IMR-90 (cell line): ENCODE results near the gene HMCES. TPM values are rescaled to one million over a fixed set of nuclear protein-coding genes. Genes with fewer than 3 reads are reported as not detected.

ENCODE experiments used
- ATAC-seq: fragments of 200-7000 bp; cut with Tn5 transposase; 2 replicates; pipeline ENCODE4 v1.9.1; 2020; ENCODE audit warnings: low read depth, mild to moderate bottlenecking, moderate library complexity
- BruUV-seq: library from RNA; stranded (reverse); fragments of 400-500 nt; replicated peaks from 2 replicates; lab custom pipeline; 2021; lab: Mats Ljungman, UMichigan
- CTCF ChIA-PET: fragments of 300-600 bp; formaldehyde crosslinking; extraction: SDS; loops from one replicate; lab custom pipeline; 2021; ENCODE audit warnings: antibody characterized with exemption; lab: Yijun Ruan, JAX
- POLR2A ChIA-PET: fragments of 300-600 bp; sonication (Branson Sonifier 250); formaldehyde crosslinking; loops from one replicate; lab custom pipeline; 2022; ENCODE audit warnings: antibody characterized with exemption; ENCODE audit not compliant: unreplicated experiment; lab: Charles Lee
- DNase-seq: peaks from one replicate; pipeline ENCODE4 v3.0.0; 2013
- H2AFZ ChIP-seq: replicated peaks from 2 replicates; pipeline ENCODE3; 2013; ENCODE audit warnings: low read length, mild to moderate bottlenecking; ENCODE audit not compliant: poor library complexity
- H2AK5ac ChIP-seq: 2 replicates; pipeline ENCODE4 v1.6.1; 2013; ENCODE audit warnings: low read depth, low read length, inconsistent platforms
- H2AK9ac ChIP-seq: replicated peaks from 2 replicates; pipeline ENCODE3; 2013; ENCODE audit warnings: mild to moderate bottlenecking, low read depth, low read length, moderate library complexity; ENCODE audit not compliant: poor library complexity
- H2BK120ac ChIP-seq: 2 replicates; pipeline ENCODE4 v1.6.1; 2013; ENCODE audit warnings: low read depth, low read length, inconsistent platforms
- H2BK15ac ChIP-seq: 3 replicates; pipeline ENCODE4 v1.6.1; 2013; ENCODE audit warnings: low read depth, low read length, inconsistent platforms
- H2BK20ac ChIP-seq: 2 replicates; pipeline ENCODE4 v1.6.1; 2013; ENCODE audit warnings: low read depth, mild to moderate bottlenecking, inconsistent platforms, low read length, moderate library complexity
- H2BK5ac ChIP-seq: 2 replicates; pipeline ENCODE4 v1.6.1; 2013; ENCODE audit warnings: mild to moderate bottlenecking, low read depth, low read length, inconsistent platforms; ENCODE audit not compliant: poor library complexity, severe bottlenecking
- H3K14ac ChIP-seq: replicated peaks from 2 replicates; pipeline ENCODE4 v1.6.1; 2013; ENCODE audit warnings: low read depth, low read length, inconsistent platforms
- H3K18ac ChIP-seq: 2 replicates; pipeline ENCODE4 v1.6.1; 2013; ENCODE audit warnings: low read depth, low read length, control low read depth
- H3K23ac ChIP-seq: 2 replicates; pipeline ENCODE4 v1.6.1; 2013; ENCODE audit warnings: low read depth, low read length, inconsistent platforms
- H3K27ac ChIP-seq: 2 replicates; pipeline ENCODE4 v1.5.1; 2013; ENCODE audit warnings: mild to moderate bottlenecking, control low read depth, low read length; ENCODE audit not compliant: insufficient read depth
- H3K27me3 ChIP-seq: 2 replicates; pipeline ENCODE4 v1.6.1; 2013; ENCODE audit warnings: low read length; ENCODE audit not compliant: control insufficient read depth, insufficient read depth
- H3K36me3 ChIP-seq: 2 replicates; pipeline ENCODE4 v1.6.1; 2013; ENCODE audit warnings: low read length, mixed read lengths; ENCODE audit not compliant: control insufficient read depth, insufficient read depth
- H3K4ac ChIP-seq: 2 replicates; pipeline ENCODE4 v1.6.1; 2013; ENCODE audit warnings: low read depth, low read length, inconsistent platforms
- H3K4me1 ChIP-seq: 2 replicates; pipeline ENCODE4 v1.6.1; 2013; ENCODE audit warnings: low read length, mixed read lengths; ENCODE audit not compliant: control insufficient read depth, insufficient read depth
- H3K4me2 ChIP-seq: 2 replicates; pipeline ENCODE4 v1.6.1; 2013; ENCODE audit warnings: low read depth, mild to moderate bottlenecking, control low read depth, low read length, moderate library complexity
- H3K4me3 ChIP-seq: 2 replicates; pipeline ENCODE4 v1.5.1; 2013; ENCODE audit warnings: low read depth, mild to moderate bottlenecking, control low read depth, low read length, moderate library complexity; ENCODE audit not compliant: insufficient read depth
- H3K56ac ChIP-seq: 2 replicates; pipeline ENCODE4 v1.6.1; 2013; ENCODE audit warnings: low read length, inconsistent platforms; ENCODE audit not compliant: insufficient read depth; ENCODE audit errors: extremely low read depth
- H3K79me1 ChIP-seq, 2 experiments: 2 replicates each; pipeline ENCODE4 v1.6.1; 2013; ENCODE audit warnings: low read length in 2 of 2, inconsistent platforms in 1 of 2, low read depth in 1 of 2
- H3K9ac ChIP-seq: 2 replicates; pipeline ENCODE4 v1.6.1; 2013; ENCODE audit warnings: low read depth, low read length, control low read depth
- H3K9me1 ChIP-seq: 2 replicates; pipeline ENCODE4 v1.6.1; 2013; ENCODE audit warnings: low read length, inconsistent platforms; ENCODE audit not compliant: insufficient read depth
- H3K9me3 ChIP-seq: 2 replicates; pipeline ENCODE4 v1.6.1; 2013; ENCODE audit warnings: low read length; ENCODE audit not compliant: control insufficient read depth, insufficient read depth
- H4K20me1 ChIP-seq: 2 replicates; pipeline ENCODE4 v1.6.1; 2013; ENCODE audit warnings: low read length, inconsistent platforms; ENCODE audit not compliant: insufficient read depth
- H4K5ac ChIP-seq: 2 replicates; pipeline ENCODE4 v1.6.1; 2013; ENCODE audit warnings: mild to moderate bottlenecking, low read depth, low read length, control low read depth
- H4K8ac ChIP-seq, 2 experiments: 2 replicates each; pipeline ENCODE4 v1.6.1; 2013; ENCODE audit warnings: low read depth in 2 of 2, low read length in 2 of 2, control low read depth in 1 of 2, inconsistent platforms in 1 of 2
- H4K91ac ChIP-seq: 2 replicates; pipeline ENCODE4 v1.6.1; 2013; ENCODE audit warnings: low read depth, low read length, inconsistent platforms; ENCODE audit not compliant: insufficient read depth
- BHLHE40 ChIP-seq: fragments of 150-350 bp; IDR thresholded peaks from 2 replicates; pipeline ENCODE4 v1.6.1; 2016; ENCODE audit warnings: mild to moderate bottlenecking, low read depth, low read length
- CHD1 ChIP-seq: IDR thresholded peaks from 2 replicates; pipeline ENCODE4 v1.6.1; 2012; ENCODE audit warnings: low read depth, low read length, improper control_type of control experiment
- FOS ChIP-seq: fragments of 150-350 bp; IDR thresholded peaks from 2 replicates; pipeline ENCODE4 v1.6.1; 2016; ENCODE audit warnings: low read depth, low read length
- MAFK ChIP-seq: IDR thresholded peaks from 2 replicates; pipeline ENCODE4 v1.6.1; 2012; ENCODE audit warnings: low read depth, low read length, improper control_type of control experiment
- NFE2L2 ChIP-seq: fragments of 150-350 bp; IDR thresholded peaks from 2 replicates; pipeline ENCODE4 v1.6.1; 2016; ENCODE audit warnings: low read depth, mild to moderate bottlenecking, low read length
- POLR2A ChIP-seq: IDR thresholded peaks from 2 replicates; pipeline ENCODE4 v1.6.1; 2012; ENCODE audit warnings: mild to moderate bottlenecking, low read depth, low read length
- RAD21 ChIP-seq: IDR thresholded peaks from 2 replicates; pipeline ENCODE4 v1.6.1; 2012; ENCODE audit warnings: low read length, improper control_type of control experiment
- RFX5 ChIP-seq: IDR thresholded peaks from 2 replicates; pipeline ENCODE4 v1.8.0; 2012; ENCODE audit warnings: low read depth, mild to moderate bottlenecking, low read length, moderate library complexity
- SMC3 ChIP-seq: fragments of 150-350 bp; IDR thresholded peaks from 2 replicates; pipeline ENCODE4 v1.6.1; 2016; ENCODE audit warnings: low read depth, mild to moderate bottlenecking, antibody characterized with exemption, low read length, moderate library complexity
- WGBS, 2 experiments: methylation state at CpG; one replicate each; pipeline versions ENCODE4 v1.1.5 to v1.1.7; 2013; ENCODE audit warnings: missing lambda C conversion rate in 2 of 2; ENCODE audit not compliant: insufficient read length in 1 of 2; ENCODE audit errors: extremely low coverage in 2 of 2; 5-methylcytosine and 5-hydroxymethylcytosine counted together
- dilution Hi-C: fragments of 300-500 bp; cut with HindIII; formaldehyde crosslinking; loops from one replicate; pipeline ENCODE4 v1.14.3; 2018; ENCODE audit warnings: low sequenced_read_pairs; ENCODE audit not compliant: unreplicated experiment
- in situ Hi-C: fragments of 300-500 bp; cut with MboI; formaldehyde crosslinking; loops from 3 replicates; pipeline ENCODE4 v1.14.3; 2019; ENCODE audit warnings: low sequenced_read_pairs, inconsistent platforms, mixed read lengths
- intact Hi-C: fragments of 100-400 bp; cut with micrococcal nuclease; formaldehyde crosslinking; loops from 2 replicates; pipeline ENCODE4 v1.10.0; 2022
- polyA plus RNA-seq, 3 experiments: library from polyadenylated mRNA; depleted of rRNA; stranded (reverse); fragments of >200 nt; gene quantifications; 2 replicates each; pipeline ENCODE4 v1.2.3, GENCODE V29; 2012; ENCODE audit warnings: low replicate concordance in 1 of 3
- total RNA-seq: library from RNA; depleted of rRNA; stranded (reverse); fragments of >200 nt; gene quantifications from 2 replicates; pipeline ENCODE4 v1.2.3, GENCODE V29; 2012
- TF ChIP-seq, protein P1 (sequence below): fragments of 150-350 bp; IDR thresholded peaks from 2 replicates; pipeline ENCODE4 v1.6.1; 2017; ENCODE audit warnings: mild to moderate bottlenecking, antibody characterized with exemption, low read length, low read depth

The HMCES gene
- total and polyA plus RNA-seq, 2 of the 4 experiments (the other 2 are of a cell fraction): 26.0 to 30.5 TPM

- H3K36me3 ChIP-seq: no peaks in the 10 kb centered on the region
- peaks cover 15% of the 10 kb centered on the region for H3K9me1 ChIP-seq
- no TSS peak for BruUV-seq
- CTCF ChIA-PET: interaction anchor here (0.6 kb wide), 1 partner anchor 7 kb away, joined by 3 read pairs; no protein-coding TSS in a partner anchor
- no peak overlapping the region for H2AK9ac ChIP-seq
- H3K4me2 ChIP-seq: no peak overlapping the region
- H4K91ac ChIP-seq: no peak overlapping the region
- H3K9me3 ChIP-seq: no peaks in the 10 kb centered on the region
- no peak overlapping the region for H3K14ac ChIP-seq
- no peak overlapping the region for H4K8ac ChIP-seq
- POLR2A ChIA-PET: interaction anchor here (0.5 kb wide), 1 partner anchor 51 kb away, joined by 5 read pairs; no protein-coding TSS in a partner anchor
- H2BK15ac ChIP-seq: no peak overlapping the region
- in situ Hi-C loops: no loop called here
- H2AFZ ChIP-seq: no peak overlapping the region
- WGBS, 2 experiments: 40% methylated on average over 1 of the region's 4 CpGs; no CpG with 5 or more reads in 1 of the 2 experiments
- no peaks in the 10 kb centered on the region for H3K27me3 ChIP-seq
- peak overlapping the region; percentile 8; the same call in 1 of the 2 replicates for H2AK5ac ChIP-seq
- TF ChIP-seq, protein P1, sequence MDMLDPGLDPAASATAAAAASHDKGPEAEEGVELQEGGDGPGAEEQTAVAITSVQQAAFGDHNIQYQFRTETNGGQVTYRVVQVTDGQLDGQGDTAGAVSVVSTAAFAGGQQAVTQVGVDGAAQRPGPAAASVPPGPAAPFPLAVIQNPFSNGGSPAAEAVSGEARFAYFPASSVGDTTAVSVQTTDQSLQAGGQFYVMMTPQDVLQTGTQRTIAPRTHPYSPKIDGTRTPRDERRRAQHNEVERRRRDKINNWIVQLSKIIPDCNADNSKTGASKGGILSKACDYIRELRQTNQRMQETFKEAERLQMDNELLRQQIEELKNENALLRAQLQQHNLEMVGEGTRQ: no peak
- TF ChIP-seq FOS: no peak
- TF ChIP-seq POLR2A: no peak
- TF ChIP-seq RFX5: no peak
- TF ChIP-seq NFE2L2: no peak
- TF ChIP-seq SMC3: no peak
- no peak for TF ChIP-seq CHD1
- TF ChIP-seq BHLHE40: no peak
- TF ChIP-seq MAFK: no peak
- TF ChIP-seq RAD21: no peak
- dilution Hi-C loops: no loop called here
- ATAC-seq (no peak), DNase-seq (no peak)
- H3K4me1 ChIP-seq: peaks cover 13% of the 10 kb centered on the region
- no peak overlapping the region for H2BK20ac ChIP-seq
- H3K4me3 ChIP-seq: no peak overlapping the region
- H2BK120ac ChIP-seq: no peak overlapping the region
- H4K20me1 ChIP-seq: no peaks in the 10 kb centered on the region
- H4K5ac ChIP-seq: no peak overlapping the region
- H2BK5ac ChIP-seq: no peak overlapping the region
- no peak overlapping the region for H3K9ac ChIP-seq
- H3K4ac ChIP-seq: no peak overlapping the region
- H3K56ac ChIP-seq: no peak overlapping the region
- no peak overlapping the region for H3K23ac ChIP-seq
- intact Hi-C loops: no loop called here
- H3K79me1 ChIP-seq: peaks cover 0 to 11% of the 10 kb centered on the region in 2 experiments; a peak in 2 of 4 replicates
- no peak overlapping the region for H3K18ac ChIP-seq
- no peak overlapping the region for H3K27ac ChIP-seq
Measured at GRCh38 chr3:129233538-129233937, 45.1 kb upstream of the HMCES start.
